Hippocampal formation (tissue), 2 donors: ENCODE data around the gene GDF10.

Experiments used
- DNase-seq, 2 donors: peaks; one replicate each; lab custom pipeline; 2025; lab: John Stamatoyannopoulos, UW

The GDF10 gene

DNA sequence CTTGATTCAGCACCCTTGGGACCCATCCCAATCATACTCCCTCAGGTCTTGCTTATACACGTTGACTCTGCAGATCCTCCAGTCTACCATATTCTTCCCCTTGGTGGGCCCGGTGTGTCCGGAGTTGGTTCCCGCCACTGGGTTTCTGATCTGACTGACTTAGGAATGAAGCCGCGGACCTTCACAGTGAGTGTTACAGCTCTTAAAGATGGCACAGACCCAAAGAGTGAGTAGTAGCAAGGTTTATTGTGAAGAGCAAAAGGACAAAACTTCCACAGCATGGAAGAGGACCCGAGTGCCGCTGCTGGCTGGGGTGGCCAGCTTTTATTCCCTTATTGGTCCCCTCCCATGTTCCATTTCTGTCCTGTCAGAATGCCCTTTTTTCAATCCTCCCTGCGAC lies 5.9 kb upstream of the GDF10 start:
- no peak for DNase-seq

DNA sequence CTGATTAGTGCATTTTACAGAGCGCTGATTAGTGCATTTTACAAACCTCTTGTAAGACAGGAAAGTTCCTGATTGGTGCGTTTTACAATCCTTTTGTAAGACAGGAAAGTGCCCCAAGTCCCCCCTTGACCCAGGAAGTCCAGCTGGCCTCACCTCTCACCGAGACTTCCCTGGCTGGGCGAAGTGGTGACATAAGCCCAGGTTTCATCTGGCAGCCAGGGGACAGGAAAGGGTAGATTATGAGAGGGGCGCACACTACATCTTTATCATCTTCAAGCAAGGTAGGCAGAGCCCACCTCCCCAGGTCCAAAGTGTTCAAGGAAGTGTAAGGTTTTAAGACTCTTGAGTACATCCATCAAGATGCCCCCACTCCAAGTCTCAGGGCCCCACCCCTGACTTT lies 5.5 kb upstream of the GDF10 start:
- DNase-seq: no peak

DNA sequence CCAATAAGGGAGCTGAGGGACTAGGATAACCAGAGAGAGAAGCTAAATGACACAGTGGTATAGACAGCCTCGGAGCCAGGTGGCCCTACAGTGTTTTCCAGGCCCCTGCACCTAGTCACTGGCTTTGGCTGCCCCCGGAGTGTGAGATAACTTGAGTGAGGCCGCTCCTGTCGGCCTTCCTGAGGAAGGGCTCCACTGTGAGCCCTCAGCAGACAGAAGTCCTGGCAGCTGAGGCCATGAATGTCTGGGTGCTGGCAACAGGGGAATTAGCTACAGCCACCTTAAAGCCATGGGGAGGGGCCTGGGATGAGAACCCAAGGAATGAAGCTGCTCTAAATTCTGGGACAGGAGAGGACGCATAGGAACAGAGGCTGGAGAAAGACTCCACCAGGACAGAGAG lies 4.6 kb upstream of the GDF10 start:
- no peak for DNase-seq

DNA sequence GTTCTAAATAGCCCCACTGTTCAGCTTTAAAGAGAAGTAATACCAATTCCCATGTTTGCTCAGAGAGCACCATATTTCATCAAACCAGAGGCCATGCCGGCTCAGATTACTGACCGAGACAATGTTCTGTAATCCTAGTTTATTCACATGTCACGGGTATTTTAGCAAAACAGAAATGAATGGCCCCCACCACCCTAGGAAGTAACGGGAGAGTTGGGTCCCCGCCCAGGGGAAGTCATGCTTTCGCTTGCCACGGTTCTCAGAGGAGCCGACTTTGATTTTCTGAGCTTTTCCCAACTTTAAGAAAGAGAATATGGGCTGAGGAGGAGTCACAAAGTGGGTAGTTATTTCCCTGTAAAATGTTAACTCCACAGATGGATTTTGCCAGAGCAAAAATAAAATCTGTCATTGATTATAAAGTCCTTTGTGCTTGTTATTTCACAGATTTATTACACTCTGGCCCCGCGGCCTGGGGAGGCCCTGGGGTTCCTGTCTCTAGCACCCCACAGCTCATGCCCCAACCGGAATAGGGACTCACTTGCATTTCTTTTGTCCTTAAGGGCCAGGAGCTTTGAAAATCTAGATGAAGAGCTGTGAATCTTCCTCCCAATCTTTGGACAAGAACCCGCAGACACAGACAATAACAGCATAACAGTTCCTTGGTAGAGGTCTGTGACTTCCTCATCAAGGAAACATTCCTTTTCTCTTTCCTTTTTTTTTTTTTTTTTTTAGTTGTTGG lies 3.7 kb upstream of the GDF10 start:
- DNase-seq: no peak

DNA sequence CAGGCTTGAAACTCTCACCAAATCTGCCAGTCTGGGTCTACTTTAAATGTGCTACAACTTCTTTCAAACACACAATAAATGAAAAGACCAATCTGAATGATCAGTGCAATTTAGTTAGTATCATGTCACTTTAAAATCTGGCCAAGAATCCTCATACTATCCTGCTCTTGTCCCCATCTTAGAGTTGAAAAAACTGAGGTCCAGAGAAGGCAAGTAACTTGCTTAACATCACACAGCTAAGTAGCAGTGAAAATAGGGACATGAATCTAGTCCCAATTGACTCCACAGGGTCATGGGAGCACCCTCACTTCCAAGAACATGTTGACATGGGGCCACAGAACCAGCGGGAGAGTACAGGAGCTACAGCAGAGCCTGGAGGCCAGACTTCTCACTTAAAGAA lies 3.1 kb upstream of the GDF10 start:
- no peak for DNase-seq

DNA sequence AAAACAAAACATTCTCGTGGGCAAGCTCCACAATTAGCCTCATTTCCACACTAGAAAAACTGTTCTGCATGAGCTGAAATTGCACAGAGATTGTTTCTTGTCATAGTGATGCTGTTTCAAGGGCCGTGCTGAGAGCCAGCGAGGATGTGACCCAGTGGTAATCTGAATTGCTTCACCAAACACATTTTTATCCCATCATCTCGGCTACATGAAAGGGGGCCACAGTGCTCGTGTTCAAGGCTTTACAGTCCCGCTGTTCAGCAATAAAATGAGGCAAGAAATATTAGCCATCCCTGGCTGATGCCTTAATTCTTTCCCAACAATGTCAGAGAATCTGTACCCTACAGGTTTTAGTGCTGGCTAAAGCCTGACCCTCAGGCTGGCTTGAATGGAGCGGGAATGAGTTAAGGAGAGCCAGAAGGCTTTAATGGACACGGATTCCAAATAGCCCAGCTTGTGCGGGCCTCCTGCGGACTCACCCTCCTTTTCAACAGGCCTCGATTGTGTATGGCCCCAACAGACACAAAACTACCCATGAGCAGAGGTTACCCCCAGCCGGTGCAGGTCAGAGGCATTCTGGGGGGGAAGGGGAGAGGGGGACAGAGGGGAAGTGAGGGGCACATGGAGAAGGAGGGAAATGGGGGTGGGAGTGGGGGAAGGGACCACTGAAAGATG lies 2.0 kb upstream of the GDF10 start:
- no peak for DNase-seq

DNA sequence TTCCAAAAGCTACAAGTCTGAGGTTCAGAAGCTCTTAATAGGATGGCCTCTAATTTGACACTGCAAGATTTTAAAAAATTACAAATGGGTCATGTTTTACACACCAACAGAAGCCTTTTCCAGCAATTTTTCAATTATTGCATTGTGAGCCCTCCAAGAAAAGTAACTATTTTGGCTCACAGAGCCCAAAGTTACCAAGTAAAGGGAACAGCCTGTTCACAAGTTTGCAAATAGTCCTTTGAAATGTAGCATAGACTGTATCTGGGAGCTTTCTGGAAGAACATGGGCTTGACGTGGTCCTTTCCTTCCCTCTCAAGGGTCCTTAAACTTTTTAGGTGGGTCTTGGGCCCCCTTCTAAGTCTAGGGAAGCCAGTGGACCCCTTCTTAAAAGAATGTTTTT lies 1.3 kb upstream of the GDF10 start:
- DNase-seq: no peak

DNA sequence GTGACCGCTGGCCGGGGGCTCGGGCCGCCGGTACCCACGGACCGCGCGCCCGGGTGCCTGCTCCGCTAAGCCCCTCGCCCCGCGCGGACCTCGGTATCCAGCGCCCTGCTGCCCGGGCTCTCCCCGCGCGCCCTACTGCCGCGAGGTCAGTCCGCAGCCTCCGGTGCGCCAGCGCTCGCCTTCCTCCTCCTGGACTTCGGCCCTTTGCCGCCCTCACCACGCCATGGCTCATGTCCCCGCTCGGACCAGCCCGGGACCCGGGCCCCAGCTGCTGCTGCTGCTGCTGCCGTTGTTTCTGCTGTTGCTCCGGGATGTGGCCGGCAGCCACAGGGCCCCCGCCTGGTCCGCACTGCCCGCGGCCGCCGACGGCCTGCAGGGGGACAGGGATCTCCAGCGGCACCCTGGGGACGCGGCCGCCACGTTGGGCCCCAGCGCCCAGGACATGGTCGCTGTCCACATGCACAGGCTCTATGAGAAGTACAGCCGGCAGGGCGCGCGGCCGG lies 483 bp downstream of the GDF10 start:
- no peak for DNase-seq

DNA sequence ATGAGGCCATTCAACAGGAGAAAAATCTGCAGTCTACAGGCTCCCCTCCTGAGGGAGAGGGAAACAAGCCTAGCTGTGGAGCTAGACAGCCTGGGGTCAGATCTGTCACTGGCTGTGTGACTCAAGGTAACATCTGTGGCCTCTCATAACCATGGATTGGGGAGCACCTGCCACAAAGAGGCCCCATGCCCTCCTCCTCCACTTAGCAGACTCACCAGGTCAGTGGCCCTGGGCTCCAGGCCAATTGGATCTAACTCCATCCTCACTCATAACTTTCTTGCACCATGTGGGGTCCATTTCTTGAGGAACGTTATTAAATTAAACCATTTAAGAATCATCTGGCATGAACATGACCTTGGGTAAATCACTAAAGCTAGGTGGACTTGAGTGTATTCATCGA lies 1.8 kb downstream of the GDF10 start:
- DNase-seq: no peak

DNA sequence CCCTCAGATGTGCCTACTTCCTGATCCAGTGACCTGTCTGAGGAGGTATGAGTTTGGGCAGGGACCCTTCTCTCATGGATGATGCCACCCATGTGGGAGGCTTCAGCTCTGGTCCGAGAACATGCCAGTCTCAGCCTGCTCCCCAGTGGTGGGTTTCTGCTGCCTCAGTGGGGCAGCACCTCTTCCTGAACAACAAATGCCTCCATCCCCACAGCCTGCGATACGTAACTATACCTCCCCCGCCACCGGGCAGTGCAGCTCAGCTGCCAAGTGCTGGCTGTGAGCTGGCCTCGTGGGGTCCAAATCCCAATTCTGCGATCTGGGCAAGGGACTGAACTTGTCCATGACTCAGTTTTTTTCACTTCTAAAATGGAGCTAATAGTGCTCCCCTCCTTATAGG lies 3.1 kb downstream of the GDF10 start:
- DNase-seq: no peak

DNA sequence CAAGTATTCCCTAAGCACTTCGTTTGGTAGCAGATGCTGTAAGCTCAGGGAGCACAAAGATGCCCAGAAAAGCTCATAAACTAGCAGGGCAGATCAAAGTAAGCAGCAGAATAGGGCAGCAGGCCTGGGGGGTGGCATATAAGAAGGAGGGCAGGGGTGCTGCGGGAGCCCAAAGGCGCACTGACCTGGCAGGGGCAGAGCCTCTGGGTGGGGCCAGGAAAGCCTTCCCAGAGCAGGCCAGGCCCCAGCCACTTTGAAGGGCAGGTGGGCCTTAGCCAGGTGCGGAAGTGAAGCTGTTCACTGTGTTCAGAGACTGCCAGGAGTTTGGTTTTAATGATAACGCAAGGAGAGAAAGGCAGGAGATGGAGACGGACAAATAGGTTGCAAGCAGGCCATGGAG lies 3.9 kb downstream of the GDF10 start:
- no peak for DNase-seq

DNA sequence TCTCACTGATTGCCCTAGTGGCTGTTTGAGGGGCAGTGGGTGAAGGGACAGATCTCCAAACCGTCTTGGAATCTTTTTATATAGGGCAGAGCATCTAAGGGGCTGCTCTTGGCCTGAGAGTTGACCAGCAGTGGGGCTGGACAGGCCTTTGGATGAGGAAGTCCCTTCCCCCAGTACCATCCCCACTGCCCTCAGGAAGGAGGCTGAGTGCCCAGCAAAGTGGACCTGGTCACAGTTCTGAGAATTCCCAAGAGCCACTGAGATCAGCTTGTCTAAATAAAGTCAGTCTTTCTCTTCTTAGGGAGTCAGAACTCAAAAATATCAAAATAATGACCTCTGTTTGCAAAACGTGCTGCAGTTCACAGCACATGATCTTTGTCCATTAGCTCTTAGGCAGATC lies 5.6 kb downstream of the GDF10 start:
- DNase-seq: no peak

DNA sequence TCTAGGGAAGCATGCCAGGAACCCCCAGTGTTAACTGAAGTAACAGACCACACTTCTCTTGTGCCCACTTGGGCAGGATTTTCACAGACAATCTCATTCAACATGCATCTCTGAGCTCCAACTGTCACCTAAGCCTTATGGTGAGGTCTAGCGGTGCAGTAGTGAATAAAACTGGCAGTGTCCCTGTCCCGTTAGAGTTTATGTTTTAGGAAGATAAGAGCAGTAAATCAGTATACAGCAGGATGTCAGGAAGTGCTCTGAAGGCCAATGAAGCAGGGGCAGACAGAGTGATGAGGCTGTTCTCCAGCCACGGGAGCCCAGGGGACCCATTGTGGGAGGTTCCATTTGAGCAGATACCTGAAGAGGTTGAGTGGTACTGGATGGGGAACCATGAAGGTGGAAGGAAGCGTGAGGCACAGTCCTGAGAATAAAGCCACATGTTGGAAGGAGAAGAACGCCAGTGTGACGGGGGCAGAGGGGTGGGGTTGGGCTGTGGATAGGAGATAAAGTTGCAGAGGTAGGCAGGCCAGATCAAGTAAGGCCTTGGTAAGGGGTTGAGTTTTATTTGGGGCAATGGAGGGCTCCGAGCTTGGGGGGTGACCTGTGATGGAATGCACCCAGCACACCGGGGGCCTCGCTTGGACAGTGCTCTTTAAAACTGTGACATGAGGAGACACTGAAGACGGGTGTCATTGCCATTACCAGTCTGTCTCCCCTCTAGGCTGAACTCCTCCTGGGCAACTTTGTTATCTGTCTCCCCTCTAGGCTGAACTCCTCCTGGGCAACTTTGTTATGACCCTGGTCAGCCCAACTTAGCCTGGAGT lies 6.6 kb downstream of the GDF10 start:
- no peak for DNase-seq

DNA sequence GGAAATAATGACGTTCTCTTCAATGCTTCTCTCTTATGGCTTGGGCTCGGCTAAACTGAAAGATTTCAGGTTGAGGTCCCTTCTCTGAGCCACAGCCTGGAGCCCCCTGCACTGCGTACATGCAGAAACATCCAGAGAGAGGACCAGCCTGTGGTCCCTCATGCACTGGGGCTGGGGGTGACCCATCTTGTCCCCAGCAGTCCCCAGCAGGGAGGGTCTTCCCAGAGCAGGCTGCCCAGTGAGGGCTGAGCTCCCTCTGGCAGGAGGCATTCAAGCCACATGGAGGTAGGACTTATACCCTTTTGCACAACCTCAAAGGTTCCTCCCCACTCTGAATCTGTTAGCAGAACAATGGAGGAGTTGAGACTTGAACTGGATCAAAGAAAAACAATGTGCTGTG lies 7.4 kb downstream of the GDF10 start:
- no peak for DNase-seq

DNA sequence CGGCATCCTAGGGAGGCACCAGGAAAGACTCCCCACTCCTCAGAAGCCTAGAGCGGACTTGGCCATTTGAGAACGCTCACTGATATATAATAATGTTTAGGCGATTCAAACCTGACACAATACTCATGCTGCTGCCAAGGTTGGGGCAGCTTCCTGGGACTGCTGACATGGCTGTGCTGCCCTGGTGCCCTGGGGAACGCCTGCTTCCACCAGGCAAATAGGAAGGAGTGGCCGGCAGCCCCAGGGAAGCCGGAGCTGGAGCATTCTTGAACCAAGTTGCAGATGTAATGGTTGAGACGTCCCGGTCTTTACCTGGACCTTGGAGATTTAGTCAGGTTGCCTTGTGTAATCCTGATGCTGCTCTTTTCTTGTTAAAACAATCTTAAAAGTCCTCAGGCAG lies 8.8 kb downstream of the GDF10 start:
- DNase-seq: no peak

DNA sequence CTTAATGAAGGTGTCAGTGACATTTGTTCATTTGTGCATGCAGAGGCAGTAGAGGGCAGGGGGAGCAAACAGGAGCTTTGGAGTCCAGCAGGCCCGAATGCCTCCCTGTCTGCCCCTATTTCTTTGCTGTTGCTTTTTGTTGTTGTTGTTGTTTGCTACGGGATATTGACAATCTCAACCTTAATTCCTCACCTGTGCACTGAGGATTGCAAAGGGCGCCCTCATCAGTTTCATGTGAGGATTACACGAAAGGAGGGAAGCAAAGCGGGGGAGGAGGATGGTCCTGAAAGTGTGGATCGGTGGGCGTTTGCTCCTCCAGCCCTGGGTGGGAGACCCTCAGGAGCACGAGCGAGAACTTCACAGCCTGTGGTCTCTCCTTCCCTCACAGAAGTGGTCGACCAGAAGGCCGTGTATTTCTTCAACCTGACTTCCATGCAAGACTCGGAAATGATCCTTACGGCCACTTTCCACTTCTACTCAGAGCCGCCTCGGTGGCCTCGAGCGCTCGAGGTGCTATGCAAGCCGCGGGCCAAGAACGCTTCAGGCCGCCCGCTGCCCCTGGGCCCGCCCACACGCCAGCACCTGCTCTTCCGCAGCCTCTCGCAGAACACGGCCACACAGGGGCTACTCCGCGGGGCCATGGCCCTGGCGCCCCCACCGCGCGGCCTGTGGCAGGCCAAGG lies 9.6 kb downstream of the GDF10 start:
- no peak for DNase-seq

DNA sequence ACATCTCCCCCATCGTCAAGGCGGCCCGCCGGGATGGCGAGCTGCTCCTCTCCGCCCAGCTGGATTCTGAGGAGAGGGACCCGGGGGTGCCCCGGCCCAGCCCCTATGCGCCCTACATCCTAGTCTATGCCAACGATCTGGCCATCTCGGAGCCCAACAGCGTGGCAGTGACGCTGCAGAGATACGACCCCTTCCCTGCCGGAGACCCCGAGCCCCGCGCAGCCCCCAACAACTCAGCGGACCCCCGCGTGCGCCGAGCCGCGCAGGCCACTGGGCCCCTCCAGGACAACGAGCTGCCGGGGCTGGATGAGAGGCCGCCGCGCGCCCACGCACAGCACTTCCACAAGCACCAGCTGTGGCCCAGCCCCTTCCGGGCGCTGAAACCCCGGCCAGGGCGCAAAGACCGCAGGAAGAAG lies 10.1 kb downstream of the GDF10 start:
- DNase-seq: no peak

DNA sequence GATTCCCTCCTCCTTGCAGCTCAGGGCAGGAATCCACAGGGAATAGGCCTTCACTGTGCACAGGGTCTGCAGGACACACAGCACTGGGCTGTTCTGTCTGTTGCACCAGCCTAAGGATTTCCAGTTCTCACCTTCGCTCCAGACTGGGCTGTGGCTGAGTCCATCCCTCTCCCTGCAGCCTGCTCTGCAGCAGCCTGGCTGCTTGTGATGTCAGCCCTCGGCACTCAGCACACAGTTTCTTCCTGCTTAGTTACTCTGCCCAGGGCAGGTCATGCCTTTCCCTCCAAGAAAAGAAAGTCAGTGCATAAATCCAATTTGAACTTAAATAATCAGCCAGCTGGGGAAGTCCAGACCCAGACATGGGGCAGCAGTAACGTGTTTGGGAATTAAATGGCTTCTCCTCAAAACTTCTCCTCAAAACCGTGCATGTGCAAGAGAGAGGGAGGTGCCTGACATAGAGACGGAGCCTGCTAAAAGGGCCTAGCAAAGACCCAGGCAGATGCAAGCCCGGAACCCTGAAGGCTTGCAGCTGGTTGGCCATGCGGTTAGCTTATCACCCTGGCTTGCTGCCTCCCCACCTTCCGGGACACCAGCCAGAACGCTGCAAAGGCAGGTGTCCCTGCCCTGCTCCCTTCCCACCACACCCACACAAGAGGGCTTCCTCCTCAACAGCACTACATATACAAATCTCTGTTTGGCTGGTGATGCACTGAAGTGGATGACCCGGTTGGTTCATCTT lies 11.4 kb downstream of the GDF10 start:
- DNase-seq: no peak

DNA sequence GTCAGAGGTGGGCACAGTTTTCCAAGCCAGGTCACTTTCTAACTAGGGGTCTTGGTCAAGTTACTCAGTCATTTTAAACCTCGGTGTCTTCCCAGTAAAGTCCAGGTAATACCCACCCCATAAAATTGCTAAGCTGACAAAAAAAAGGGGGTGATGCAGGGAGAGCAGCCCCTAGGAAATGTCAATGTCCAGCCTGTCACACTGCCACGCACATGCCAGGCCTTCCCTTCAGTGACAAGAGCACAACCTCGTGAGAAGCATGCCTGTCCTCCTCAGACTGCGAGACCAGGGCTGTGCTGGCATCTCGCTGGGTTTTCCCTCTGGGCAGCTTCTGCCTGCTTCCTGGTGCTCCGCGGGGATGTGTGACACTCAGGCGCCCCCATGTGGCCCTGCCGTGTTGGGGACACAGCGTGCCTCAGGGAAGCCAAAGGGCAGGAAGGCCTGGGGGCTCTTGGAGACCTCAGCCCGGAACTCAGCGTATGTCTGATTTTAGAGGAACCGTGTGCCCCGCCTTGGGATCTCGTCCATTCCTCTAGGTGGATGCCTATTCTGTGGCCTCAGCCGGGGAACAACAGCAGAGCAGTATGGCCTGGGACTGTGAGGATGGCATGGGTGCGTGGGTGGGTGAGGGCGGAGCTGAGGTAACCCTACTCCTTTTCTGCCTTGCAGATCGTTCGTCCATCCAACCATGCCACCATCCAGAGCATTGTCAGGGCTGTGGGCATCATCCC lies 12.1 kb downstream of the GDF10 start:
- DNase-seq: peak; percentile 65 to 80

DNA sequence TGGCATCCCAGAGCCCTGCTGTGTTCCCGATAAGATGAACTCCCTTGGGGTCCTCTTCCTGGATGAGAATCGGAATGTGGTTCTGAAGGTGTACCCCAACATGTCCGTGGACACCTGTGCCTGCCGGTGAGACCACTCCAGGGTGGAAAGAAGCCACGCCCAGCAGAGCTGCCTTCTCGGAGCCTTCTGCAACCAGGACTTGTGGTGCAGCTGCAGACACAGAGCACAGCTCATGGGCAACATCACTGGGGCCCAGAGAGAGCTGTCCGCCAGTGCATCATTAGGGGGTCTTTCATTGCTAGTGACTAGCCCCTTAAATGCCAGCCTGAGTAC lies 12.6 kb downstream of the GDF10 start:
- no peak for DNase-seq

DNA sequence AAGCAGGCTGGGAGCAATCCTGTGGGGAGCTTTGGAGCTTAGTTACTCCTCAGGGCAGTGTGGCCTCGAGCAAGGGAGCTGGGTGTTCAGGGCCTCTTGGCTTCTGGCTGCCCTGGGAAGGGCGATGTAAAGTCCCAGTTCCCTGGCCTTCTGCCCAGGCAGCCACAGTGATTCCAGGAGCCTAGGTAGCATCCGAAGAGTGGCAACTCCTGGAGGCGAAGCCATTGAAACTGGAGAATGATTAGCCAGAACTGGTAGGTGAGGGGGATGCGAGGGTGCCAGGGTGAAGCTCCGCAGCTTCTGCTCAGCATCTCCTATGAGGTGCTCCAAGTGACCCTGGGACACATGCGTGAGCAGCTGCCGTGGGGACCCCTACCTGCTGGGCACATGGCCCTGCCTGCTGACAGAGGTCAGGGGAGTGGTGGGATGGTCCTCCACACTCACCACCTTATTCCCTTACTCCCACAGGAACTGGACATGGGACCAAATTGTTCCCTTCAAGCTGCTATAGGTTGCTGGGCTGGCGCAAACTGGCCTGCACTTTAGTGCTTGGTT lies 14.5 kb downstream of the GDF10 start:
- no peak for DNase-seq
